Measurements from ENCODE around the gene SLC44A1.

DNA sequence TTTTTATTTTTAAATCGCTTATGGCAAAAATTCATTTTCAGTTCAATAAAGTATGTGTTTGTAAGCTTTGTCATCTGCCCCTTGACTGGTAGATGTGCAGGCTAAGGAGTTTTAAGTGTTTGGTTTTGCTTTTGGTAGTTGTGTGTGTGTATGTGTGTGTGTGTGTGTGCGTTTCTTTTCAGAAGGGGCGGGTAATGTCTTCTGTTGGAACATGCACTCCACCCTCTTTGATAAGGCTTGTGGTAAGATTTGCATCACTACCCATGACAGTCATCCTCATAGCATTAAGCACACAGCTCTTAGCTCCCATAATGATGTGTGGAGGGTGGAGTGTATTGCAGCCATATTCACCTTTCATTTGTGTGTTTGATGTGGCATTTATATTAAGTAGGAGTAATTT lies 111.3 kb downstream of the SLC44A1 start:
- TF ChIP-seq, protein P1, sequence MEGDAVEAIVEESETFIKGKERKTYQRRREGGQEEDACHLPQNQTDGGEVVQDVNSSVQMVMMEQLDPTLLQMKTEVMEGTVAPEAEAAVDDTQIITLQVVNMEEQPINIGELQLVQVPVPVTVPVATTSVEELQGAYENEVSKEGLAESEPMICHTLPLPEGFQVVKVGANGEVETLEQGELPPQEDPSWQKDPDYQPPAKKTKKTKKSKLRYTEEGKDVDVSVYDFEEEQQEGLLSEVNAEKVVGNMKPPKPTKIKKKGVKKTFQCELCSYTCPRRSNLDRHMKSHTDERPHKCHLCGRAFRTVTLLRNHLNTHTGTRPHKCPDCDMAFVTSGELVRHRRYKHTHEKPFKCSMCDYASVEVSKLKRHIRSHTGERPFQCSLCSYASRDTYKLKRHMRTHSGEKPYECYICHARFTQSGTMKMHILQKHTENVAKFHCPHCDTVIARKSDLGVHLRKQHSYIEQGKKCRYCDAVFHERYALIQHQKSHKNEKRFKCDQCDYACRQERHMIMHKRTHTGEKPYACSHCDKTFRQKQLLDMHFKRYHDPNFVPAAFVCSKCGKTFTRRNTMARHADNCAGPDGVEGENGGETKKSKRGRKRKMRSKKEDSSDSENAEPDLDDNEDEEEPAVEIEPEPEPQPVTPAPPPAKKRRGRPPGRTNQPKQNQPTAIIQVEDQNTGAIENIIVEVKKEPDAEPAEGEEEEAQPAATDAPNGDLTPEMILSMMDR (IDR thresholded peaks at IDR 0.05) = no peak
- TF ChIP-seq POLR2A (IDR thresholded peaks at IDR 0.05; ENCODE audit: low read length) = no peak
- no peak for TF ChIP-seq SMC3 (IDR thresholded peaks at IDR 0.05)
- no peak for TF ChIP-seq MAZ (IDR thresholded peaks at IDR 0.05; ENCODE audit: borderline replicate concordance, low read depth, low read length)
- no peak for TF ChIP-seq CHD4 (IDR thresholded peaks at IDR 0.05; ENCODE audit: borderline replicate concordance)
- no peak for TF ChIP-seq EP300 (IDR thresholded peaks at IDR 0.05)
- TF ChIP-seq, protein P2, sequence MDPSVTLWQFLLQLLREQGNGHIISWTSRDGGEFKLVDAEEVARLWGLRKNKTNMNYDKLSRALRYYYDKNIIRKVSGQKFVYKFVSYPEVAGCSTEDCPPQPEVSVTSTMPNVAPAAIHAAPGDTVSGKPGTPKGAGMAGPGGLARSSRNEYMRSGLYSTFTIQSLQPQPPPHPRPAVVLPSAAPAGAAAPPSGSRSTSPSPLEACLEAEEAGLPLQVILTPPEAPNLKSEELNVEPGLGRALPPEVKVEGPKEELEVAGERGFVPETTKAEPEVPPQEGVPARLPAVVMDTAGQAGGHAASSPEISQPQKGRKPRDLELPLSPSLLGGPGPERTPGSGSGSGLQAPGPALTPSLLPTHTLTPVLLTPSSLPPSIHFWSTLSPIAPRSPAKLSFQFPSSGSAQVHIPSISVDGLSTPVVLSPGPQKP (IDR thresholded peaks at IDR 0.05; ENCODE audit: low read depth, low read length) = no peak
- no peak for TF ChIP-seq MAFK (IDR thresholded peaks at IDR 0.05; ENCODE audit: partially characterized antibody)
- TF ChIP-seq, protein P3, sequence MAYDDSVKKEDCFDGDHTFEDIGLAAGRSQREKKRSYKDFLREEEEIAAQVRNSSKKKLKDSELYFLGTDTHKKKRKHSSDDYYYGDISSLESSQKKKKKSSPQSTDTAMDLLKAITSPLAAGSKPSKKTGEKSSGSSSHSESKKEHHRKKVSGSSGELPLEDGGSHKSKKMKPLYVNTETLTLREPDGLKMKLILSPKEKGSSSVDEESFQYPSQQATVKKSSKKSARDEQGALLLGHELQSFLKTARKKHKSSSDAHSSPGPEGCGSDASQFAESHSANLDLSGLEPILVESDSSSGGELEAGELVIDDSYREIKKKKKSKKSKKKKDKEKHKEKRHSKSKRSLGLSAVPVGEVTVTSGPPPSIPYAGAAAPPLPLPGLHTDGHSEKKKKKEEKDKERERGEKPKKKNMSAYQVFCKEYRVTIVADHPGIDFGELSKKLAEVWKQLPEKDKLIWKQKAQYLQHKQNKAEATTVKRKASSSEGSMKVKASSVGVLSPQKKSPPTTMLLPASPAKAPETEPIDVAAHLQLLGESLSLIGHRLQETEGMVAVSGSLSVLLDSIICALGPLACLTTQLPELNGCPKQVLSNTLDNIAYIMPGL (CRISPR knock-in tag; IDR thresholded peaks at IDR 0.05; ENCODE audit: borderline replicate concordance) = no peak
- TF ChIP-seq, protein P4, sequence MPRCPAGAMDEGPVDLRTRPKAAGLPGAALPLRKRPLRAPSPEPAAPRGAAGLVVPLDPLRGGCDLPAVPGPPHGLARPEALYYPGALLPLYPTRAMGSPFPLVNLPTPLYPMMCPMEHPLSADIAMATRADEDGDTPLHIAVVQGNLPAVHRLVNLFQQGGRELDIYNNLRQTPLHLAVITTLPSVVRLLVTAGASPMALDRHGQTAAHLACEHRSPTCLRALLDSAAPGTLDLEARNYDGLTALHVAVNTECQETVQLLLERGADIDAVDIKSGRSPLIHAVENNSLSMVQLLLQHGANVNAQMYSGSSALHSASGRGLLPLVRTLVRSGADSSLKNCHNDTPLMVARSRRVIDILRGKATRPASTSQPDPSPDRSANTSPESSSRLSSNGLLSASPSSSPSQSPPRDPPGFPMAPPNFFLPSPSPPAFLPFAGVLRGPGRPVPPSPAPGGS (IDR thresholded peaks at IDR 0.05) = no peak
- TF ChIP-seq FOSL2 (IDR thresholded peaks at IDR 0.05) = no peak
- TF ChIP-seq FOSL2 (CRISPR knock-in tag; IDR thresholded peaks at IDR 0.05) = no peak
- TF ChIP-seq, protein P5, sequence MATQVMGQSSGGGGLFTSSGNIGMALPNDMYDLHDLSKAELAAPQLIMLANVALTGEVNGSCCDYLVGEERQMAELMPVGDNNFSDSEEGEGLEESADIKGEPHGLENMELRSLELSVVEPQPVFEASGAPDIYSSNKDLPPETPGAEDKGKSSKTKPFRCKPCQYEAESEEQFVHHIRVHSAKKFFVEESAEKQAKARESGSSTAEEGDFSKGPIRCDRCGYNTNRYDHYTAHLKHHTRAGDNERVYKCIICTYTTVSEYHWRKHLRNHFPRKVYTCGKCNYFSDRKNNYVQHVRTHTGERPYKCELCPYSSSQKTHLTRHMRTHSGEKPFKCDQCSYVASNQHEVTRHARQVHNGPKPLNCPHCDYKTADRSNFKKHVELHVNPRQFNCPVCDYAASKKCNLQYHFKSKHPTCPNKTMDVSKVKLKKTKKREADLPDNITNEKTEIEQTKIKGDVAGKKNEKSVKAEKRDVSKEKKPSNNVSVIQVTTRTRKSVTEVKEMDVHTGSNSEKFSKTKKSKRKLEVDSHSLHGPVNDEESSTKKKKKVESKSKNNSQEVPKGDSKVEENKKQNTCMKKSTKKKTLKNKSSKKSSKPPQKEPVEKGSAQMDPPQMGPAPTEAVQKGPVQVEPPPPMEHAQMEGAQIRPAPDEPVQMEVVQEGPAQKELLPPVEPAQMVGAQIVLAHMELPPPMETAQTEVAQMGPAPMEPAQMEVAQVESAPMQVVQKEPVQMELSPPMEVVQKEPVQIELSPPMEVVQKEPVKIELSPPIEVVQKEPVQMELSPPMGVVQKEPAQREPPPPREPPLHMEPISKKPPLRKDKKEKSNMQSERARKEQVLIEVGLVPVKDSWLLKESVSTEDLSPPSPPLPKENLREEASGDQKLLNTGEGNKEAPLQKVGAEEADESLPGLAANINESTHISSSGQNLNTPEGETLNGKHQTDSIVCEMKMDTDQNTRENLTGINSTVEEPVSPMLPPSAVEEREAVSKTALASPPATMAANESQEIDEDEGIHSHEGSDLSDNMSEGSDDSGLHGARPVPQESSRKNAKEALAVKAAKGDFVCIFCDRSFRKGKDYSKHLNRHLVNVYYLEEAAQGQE (IDR thresholded peaks at IDR 0.05) = no peak
- no peak for TF ChIP-seq KDM1A (IDR thresholded peaks at IDR 0.05; ENCODE audit: low read depth)
- TF ChIP-seq CHD2 (IDR thresholded peaks at IDR 0.05; ENCODE audit: low read length, partially characterized antibody) = no peak
